Activated CD4-positive, alpha-beta T cell treated with anti-CD3 and anti-CD28 coated beads, Interleukin-2, amount 50 U/mL, for 4 hours (primary cell): ENCODE results near the gene GRIN2A.

Source experiments
- DNase-seq, 2 experiments: peaks; one replicate each; pipeline ENCODE4 v3.0.0-alpha.2; 2020

GRIN2A gene

DNA sequence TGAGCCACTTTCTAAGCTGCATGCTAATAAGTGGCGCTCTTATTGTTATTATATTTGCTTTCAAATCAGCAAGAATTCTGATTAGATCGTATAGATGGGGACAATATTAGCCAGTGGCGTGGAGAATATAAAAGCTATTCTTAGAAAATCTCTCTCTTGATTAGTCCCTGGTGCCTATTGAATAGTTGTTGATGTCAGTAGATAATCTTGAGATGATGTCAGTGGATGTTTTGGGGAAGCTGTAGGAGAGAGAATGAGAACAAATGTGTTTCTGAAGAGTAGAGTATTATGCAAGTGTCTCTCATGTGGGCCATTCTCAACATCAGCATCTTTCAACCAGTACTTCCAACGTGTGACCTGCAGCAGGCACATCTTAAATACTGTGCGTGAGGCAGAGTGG, 445.7 kb downstream of the GRIN2A start:
- no peak for DNase-seq

DNA sequence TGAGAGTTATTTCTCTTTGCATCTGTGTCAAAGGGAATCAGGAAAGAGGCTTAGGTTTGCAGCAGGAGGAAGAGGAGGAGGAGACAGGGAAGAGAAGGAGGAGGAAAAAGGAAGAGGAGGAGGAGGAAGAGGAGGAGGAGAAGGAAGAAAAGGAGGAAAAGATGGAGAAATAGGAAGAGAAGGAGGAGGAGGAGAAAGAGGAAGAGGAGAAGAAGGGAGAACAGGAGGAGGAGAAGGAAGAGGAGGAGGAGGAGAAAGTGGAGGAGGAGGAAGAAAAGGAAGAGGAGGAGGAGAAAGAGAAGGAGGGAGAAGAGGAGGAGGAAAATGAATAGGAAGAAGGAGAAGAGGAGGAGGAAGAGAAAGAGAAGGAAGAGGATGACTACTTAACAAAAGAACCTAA, 459.1 kb downstream of the GRIN2A start:
- DNase-seq = no peak

DNA sequence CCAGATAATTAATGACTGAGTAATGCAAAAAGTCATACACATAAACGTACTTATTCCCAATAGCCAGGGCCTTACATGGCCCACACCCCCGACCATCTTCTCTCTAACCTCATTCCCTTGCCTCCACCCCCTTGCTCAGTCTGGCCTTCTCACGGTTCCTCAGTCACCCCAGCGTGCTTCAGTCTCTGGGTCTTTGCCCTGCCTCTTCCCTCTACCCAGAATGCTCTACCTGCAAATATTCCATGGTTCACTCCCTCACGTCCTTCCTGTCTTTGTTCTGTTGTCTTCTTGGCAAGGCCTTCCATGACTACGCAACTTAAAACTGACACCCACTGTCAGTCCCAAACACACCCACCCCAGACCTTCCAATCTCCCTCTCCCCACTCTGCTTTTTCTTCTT, 468.3 kb downstream of the GRIN2A start:
- DNase-seq = no peak

DNA sequence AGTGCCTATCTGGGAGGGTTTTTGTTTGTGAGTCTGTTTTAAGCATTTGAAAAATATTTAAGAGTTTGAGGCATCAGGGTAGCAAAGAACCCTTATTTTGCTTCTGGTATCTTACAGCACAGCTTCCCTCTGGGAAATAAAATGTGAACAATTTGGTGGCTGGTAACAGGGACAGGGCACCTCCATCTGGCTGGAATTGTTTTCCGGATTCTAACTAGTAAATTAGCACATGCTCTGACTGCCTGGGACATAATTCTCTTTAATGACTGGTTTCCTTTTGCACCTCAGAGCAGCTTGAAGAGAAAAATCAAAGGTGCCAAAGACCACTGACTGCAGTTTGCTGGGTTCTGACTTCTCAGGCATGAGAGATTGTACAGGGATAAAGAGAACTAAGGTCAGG, 469.1 kb downstream of the GRIN2A start:
- DNase-seq = no peak

DNA sequence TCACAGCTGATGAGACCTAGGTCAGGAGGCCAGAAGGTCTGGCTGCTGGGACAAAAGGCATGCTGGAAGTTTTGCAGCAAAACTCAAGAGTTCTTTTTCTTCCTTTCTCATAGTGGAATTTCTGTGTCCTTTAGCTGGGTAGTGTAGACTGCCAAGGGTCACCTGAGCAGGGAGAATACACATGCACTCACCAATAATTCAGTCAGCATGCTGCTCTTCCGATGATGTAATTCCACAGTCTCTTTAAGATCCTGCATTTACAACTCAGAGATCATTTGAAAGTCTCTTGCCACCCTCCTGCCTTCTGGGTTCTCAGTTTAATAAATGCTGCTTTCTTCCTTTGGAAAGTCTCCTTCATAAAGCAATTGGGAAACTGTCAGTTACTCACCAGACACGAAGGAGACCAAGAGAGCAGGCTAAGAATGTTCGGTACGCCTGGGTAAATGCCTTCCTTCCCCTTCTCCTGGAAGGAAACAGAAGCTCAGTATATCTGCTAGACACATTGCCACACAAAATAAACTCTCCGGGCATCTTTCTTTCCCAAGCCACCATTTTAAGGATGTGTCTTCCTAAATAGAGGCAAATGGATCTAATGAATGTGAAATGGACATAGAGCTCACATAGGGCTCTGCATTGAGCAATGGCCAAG, 473.1 kb downstream of the GRIN2A start:
- no peak for DNase-seq

DNA sequence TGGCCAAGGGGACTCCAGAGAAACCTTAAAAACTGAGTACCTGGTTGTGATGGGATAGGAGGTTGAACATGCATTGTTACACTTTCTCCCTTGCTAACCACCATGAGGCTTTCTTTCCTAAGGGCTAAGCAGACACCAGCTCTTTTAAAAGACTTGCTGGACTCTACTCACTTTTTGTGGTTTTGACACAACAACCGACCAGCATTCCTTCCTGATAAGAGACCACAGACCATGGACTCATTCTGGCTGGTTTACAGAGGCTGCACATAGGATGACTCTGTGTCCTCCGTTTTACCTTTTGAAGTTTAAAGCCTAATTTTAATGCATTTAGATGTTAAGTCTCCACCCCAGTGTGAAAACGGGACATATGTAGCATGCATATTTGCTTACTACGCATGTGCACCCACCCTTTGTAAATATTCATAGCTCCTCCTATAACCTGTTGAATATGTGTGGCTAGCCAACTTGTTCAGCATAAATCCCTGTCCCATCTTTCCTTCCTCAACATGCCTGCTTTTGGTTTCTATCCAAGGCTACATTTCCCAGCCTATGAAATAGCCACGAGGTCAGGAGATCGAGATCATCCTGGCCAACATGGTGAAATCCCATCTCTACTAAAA, 475.9 kb downstream of the GRIN2A start:
- DNase-seq = no peak

DNA sequence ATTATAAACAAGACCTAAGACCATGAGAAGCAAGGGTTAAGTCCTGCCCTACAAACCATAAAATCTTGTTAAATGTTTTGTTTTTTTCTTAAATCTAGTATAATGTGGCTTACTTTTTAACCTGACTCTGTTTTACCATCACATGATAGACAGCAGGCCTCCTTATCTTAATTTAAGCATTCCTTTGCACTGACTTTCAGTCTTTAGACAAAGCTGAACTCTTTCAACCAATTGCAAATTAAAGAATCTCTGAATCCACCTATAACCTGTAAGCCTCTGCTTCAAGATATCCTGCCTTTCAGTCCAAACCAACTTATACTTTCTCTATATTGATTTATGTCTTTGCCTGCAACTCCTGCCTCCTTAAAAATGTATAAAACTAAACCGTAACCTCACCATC, 478.5 kb downstream of the GRIN2A start:
- no peak for DNase-seq
